CD1c-positive myeloid dendritic cell (primary cell): ENCODE results near the gene RPN1.
A peak's percentile ranks its signal among the peaks of the same experiment; 100 is the strongest.
"Not testable (repeated sequence)": the region's sequence is repeated elsewhere in the genome, so short reads cannot be mapped to it uniquely, and the experiment has no call there.

Experiments used
- DNase-seq: peaks from one replicate; pipeline ENCODE4 v3.0.0-alpha.2; 2016; ENCODE audit errors: extremely low spot score

Gene RPN1

GRCh38 chr3:128609294-128609693 lies 41.3 kb downstream of the RPN1 start:
- no peak for DNase-seq

GRCh38 chr3:128607710-128608048 lies 42.9 kb downstream of the RPN1 start:
- DNase-seq, result no peak

- DNase-seq, result no peak
These were observed 44.5 kb downstream of the RPN1 start for GRCh38 chr3:128606094-128606493.

DNA sequence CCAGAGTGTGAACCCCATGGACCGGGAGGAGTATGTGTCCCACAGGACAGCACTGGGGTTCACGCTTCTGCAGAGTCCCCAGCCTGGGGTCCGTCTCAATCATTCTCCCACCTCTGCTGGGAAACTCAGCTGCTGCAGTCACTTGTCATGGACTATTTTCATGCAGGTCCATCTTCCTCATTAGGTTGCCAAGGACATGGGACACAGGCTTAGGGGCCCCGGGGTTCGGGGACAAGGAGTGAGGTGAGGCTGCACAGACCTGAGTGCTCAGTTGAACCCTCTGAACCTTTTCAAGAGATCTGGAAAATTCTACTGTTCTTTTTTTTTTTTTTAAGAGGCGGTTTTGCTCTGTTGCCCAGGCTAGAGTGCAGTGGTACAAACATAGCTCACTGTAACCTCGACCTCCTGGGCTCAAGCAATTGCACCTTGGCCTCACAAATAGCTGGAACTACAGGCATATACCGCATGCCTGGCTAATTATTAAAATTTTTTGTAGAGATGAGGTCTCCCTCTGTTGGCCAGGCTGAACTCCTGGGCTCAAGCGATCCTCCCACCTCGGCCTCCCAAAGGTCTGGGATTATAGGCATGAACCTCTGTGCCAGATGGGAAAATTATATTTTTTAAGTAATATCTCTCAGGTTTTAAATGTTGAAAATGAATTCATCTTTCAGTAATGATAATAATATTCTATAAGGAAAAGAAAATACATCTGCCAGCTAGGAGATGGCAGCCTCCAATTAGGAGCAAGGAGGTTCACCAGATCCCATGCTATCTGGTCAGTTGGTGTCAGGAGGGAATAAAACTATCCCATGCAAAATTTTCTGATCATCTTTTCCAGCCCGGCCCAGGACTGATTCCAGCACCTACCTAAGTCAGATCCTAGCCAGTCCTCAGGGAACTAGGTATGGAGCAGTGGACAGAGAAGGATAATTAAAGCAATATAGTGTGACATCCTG lies 45.2 kb downstream of the RPN1 start:
- no peak for DNase-seq

DNA sequence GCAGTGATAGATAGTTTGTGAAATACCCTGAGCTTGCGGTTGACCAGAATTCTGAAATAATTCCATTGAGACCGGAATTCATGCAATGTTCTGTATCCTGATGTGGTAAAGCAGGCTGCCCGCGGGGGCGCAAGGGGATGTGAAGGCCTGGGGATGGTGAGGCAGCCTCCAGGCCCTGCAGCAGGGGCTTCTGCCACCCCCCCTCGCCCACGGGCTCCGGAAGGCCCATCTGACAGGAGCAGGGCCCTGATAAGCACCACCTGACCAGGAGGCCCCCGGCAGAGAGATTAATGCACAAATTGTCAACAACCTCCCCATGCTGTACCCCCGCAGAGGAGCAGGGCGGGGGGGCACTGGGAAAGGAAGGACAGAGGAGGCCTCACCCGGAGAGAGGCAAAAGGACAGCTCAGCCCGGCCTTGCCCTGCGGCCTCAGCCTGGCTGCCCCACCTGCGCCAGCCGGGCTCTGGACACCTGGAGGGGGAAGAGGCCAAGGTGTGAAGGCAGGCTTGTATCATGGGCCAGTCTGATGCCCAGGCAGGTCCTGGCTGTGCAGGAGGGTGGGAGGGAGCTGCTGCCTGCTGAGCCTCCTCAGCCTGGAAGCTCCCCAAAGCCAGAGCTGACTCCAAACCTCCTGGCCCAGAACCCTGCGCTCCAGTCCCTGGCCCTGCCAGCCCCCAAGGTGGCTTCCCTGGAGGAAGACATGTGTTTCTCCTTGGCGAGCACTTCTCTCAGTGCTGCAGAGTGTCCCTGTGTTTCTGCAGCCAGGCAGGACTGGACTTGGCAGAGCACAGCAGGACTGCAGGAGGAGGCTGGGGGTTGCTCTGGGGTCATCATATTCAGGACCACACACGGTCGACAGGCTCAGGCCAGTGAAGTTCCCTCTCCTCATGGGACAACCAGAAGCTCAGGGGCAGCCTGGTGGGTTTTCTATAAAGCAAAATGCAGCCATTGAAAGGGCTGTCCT lies 46.5 kb downstream of the RPN1 start:
- DNase-seq, result no peak

DNA sequence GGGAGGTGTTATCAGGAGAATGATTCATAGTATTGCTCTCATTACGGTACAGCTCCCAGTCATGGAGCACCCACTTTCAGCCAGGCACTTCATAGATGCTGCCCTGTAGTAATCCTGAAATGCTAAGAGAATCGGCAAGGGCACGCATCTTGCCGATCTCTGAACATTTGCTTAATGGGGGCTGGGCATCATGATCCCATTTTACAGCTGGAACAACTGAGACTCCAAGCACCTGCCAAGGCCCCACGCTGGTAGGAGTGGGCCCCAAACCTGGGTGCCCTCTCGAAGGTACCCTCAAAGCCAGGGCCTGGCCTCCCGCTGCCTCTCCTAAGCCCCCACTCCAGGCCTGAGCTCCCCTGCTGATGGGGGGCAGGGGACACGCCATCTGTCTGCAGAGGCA lies 47.3 kb downstream of the RPN1 start:
- DNase-seq, result no peak

DNA sequence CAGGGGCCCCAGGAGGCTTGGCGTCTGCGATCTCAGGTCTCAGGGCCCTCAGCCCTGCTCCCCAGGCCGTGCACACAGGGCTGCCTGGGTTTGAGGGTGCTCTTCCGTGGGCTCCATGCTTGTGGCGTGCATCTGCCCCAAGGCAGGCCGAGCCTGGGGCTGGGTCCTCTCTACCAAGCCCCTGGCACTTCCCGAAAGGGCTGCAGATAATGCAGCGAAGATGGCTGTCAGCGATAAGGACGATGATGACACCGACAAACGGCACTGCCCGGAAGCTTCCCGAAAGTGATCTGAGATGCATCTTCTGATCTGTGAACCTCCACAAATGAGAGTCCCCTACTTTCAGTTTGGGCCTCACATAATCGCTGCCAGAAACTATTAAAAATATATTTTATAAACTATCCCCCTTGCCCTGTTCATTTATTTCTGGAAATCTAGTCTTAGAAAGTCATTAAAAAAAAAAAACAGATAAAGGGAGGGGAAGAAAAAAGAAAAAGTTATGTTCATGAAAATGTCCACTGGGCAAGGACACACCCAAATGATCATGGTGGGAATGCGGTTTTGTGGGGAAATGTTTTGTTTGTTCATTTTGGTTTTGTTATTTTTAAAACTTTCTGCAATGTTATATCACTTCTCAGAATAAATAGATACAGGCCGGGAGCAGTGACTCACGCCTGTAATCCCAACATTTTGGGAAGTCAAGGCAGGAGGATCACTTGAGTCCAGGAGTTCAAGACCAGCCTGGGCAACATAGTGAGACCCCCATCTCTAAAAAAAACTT lies 51.5 kb downstream of the RPN1 start:
- no peak for DNase-seq

DNA sequence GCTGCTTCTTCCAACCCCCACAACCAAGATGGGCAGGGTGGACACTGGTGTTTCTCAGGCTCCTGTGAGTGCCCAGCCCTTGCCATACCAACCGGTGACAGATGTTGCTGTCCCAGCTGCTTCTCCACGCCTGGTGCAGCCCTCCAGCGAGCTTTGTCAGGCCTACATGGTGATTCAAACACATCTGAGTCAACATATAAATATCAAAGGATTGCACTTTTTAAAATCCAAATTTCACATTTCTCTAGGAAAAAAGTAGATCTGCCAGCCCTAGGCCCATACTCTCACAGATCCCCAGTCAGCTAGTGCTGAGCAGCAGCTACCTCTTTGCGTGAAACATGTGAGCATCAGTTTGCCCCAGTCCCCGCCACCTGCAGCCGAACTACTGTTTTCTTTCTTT lies 52.7 kb downstream of the RPN1 start:
- no peak for DNase-seq

DNA sequence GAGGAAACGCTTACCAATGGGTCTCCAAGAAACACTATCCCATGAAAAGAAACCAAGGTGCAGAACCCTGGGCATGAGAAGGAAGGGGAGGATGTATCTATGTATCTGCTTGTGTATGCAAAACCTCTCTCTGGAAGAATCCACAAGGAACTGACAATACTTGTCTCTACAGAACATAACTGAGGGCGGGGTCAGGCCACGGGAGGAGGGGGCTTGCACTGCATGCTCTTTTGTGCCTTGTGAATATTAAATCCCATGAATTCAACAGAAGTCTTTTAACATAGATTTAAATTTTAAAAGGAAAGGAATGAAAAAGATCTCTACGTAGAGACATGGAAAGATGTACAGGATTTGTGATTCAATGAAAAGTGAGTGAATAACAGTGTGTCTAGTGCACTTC lies 57.8 kb downstream of the RPN1 start:
- DNase-seq, result no peak

- DNase-seq, result peak; percentile 40
These were observed 58.7 kb downstream of the RPN1 start for GRCh38 chr3:128591738-128592426.

- no peak for DNase-seq
These were observed 59.7 kb downstream of the RPN1 start for GRCh38 chr3:128590948-128591347.

DNA sequence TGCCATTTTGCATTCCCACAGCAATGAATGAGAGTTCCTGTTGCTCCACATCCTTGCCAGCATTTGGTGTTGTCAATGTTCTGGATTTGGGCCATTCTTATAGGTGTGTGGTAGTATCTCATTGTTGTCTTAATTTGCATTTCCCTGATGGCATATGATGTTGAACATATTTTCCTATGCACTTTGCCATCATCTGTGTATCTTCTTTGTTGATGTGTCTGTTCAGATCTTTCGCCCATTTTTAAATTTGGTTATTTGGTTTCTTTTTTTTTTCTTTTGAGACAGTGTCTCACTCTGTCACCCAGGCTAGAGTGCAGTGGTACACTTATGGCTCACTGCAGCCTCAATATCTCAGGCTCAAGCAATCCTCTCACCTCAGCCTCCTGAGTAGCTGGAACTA lies 60.6 kb downstream of the RPN1 start:
- DNase-seq, result not testable (repeated sequence)

DNA sequence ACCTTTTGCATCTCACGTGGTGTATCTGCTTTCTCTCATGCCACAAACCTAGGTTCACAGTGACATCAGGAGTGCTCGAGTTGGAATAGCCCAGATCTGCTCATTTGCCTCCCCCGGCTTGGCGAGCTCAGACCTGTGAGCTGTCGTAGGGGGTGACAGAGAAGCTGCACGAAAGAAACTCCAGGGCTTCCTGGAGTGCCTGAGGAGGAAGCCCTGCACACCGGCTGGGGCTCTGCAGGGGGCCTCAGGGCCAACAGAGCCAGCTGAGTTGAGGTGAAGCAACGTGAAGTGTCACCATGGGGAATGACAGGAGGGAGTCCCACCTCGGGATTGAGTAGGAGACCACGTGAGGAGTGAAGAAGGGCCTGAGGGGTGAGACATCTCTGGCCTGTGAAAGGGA lies 62.5 kb downstream of the RPN1 start:
- DNase-seq, result no peak

- DNase-seq, result no peak
These were observed 63.2 kb downstream of the RPN1 start for GRCh38 chr3:128587391-128587790.

DNA sequence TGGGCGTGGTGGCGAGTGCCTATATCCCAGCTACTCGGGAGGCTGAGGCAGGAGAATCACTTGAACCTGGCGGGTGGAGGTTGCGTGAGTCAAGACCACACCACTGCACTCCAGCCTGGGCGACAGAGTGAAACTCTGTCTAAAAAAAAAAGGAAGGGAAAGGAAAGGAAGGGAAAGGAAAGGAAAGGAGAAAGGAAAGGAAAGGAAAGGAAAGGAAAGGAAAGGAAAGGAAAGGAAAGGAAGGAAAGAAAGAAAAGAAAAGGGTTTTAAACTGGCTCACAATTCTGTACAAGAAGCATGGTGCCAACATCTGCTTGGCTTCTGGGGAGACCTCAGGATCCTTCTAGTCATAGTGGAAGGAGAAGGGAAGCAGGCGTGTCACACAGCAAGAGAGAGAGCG lies 63.7 kb downstream of the RPN1 start:
- DNase-seq, result not testable (repeated sequence)

- not testable (repeated sequence) for DNase-seq
These were observed 64.2 kb downstream of the RPN1 start for GRCh38 chr3:128586391-128586790.

- DNase-seq, result no peak
These were observed 64.6 kb downstream of the RPN1 start for GRCh38 chr3:128585974-128586373.

GRCh38 chr3:128585189-128585588 lies 65.4 kb downstream of the RPN1 start:
- DNase-seq, result no peak

DNA sequence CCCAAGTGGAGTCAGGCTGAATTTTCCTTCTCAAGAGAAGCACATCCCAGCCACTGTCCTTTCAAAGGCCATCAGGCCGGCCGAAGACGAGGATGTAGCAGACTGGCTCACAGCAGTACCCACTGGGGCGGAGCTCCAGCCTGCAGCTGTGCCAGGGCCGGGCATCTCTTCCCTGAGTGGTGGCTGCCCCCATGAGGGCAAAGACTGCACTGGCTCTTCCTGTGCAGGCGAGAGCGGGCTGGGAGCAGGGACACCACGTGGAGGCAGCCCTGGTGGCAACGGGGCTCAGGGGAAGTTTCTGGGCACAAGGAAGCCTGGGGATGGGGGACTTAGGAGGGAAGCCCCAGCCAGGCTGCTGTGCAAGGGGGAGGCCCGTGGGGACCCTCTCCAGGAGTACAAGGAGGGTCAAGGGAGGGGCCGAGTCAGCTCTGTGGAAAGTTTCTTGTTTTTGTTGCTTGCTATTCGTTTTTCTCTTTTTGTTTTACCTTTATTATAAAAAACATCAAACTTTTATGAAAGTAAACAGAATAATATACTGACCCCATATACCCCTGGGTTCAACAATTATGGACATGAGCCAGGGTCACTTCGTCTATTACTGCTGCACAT lies 66.1 kb downstream of the RPN1 start:
- peak; percentile 69 for DNase-seq

DNA sequence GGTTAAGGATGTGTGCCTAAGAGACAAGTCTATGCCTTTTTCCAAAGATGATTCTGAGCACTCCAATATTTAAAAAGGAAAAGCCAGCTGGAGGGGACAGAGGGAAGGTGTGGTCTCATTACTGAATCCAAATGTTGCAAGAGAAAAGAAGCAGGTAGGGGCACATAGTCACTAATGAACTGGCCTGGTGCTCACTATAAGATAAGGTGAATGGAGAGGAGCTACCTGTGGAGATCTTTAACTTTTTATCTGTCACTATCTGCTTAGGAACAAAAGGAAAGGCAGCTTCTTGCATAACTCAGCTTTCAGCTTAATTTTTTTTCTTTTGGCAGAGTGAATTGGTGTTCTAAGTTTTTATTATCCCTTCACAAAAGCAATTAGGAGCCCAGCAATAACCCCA lies 69.1 kb downstream of the RPN1 start:
- no peak for DNase-seq

DNA sequence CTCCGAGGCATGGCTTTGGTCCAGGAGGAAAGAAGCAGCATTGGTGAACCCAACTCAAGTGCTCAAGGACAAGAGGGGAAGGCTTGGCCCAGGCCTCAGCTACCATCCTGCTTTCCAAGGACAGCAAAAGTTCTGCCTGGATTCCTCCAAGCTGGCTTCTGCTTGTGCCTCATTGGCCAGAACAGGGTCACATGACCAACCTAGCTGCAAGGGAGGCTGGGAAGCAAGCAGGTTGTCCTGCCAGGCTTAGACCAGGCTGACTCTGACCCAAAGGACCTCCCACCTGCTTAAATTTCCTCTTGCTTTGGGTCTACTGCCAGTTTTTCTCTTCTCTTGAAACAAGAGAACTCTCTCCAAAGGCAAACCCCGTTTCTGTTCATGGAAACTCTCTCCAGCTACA lies 70.7 kb downstream of the RPN1 start:
- no peak for DNase-seq
